Astrocyte (in vitro differentiated cells and primary cell): ENCODE results near the gene CYP1A2.

ENCODE experiments used
- CTCF ChIP-seq: IDR thresholded peaks from 2 replicates; pipeline ENCODE4 v1.5.1; 2011; ENCODE audit warnings: low read depth, mild to moderate bottlenecking, inconsistent platforms, low read length, moderate library complexity; ENCODE audit not compliant: insufficient read depth
- EZH2 ChIP-seq: IDR thresholded peaks from 2 replicates; pipeline ENCODE4 v1.6.1; 2012; ENCODE audit warnings: mild to moderate bottlenecking, low read length, inconsistent platforms; ENCODE audit not compliant: insufficient read depth

GRCh38 chr15:74769463-74770025, 20.9 kb downstream of the CYP1A2 start:
- TF ChIP-seq CTCF (no peak), EZH2 (no peak)
